HEK293 (cell line): ENCODE measurements around the gene GOLT1B.

Experiments
- CTCF ChIA-PET: fragments of 350-600 bp; formaldehyde crosslinking; extraction: SDS; loops from one replicate; lab custom pipeline; 2021; ENCODE audit warnings: antibody characterized with exemption; lab: Yijun Ruan, JAX
- POLR2A ChIA-PET: fragments of 300-600 bp; formaldehyde crosslinking; extraction: SDS; loops from one replicate; lab custom pipeline; 2020; ENCODE audit warnings: antibody characterized with exemption, inconsistent platforms; lab: Yijun Ruan, JAX
- H3K27ac ChIP-seq: fragments of 200-500 bp; sonication (Bioruptor generic); 2 replicates; pipeline ENCODE4 v1.5.1; 2014; ENCODE audit warnings: low read depth, low read length, control low read depth, inconsistent platforms; ENCODE audit errors: extremely low read depth
- H3K36me3 ChIP-seq, 2 experiments: fragments of 200-500 bp in 1 of 2; sonication (Bioruptor generic) in 1 of 2; 1 replicate in 1 of 2; 2 replicates in 1 of 2; pipeline ENCODE4 v1.5.1; 2014 to 2017; ENCODE audit warnings: inconsistent platforms in 2 of 2, low read length in 2 of 2; ENCODE audit not compliant: control insufficient read depth in 2 of 2, insufficient read depth in 1 of 2
- H3K4me1 ChIP-seq: fragments of 200-500 bp; sonication (Bioruptor generic); 2 replicates; pipeline ENCODE4 v1.5.1; 2014; ENCODE audit warnings: mild to moderate bottlenecking, low read length, inconsistent platforms; ENCODE audit not compliant: control insufficient read depth, insufficient read depth
- H3K4me3 ChIP-seq: 2 replicates; pipeline ENCODE4 v1.5.1; 2011; ENCODE audit warnings: low read depth, mild to moderate bottlenecking, control low read depth, low read length, moderate library complexity
- H3K9me3 ChIP-seq: fragments of 200-500 bp; sonication (Bioruptor generic); 2 replicates; pipeline ENCODE4 v1.5.1; 2014; ENCODE audit warnings: low read depth, low read length, inconsistent platforms; ENCODE audit not compliant: control insufficient read depth, insufficient read depth
- GLI4 ChIP-seq: fragments of 450-650 bp; formaldehyde crosslinking; IDR thresholded peaks from 2 replicates; pipeline ENCODE4 v1.5.1; 2016; ENCODE audit warnings: missing biosample characterization, missing genetic modification characterization
- GLIS2 ChIP-seq: fragments of 450-650 bp; formaldehyde crosslinking; IDR thresholded peaks from 2 replicates; pipeline ENCODE4 v1.5.1; 2016; ENCODE audit warnings: missing biosample characterization, missing genetic modification characterization
- KLF1 ChIP-seq: fragments of 450-650 bp; formaldehyde crosslinking; IDR thresholded peaks from 2 replicates; pipeline ENCODE4 v1.5.1; 2016; ENCODE audit warnings: missing biosample characterization, missing genetic modification characterization
- SCRT2 ChIP-seq: fragments of 450-650 bp; formaldehyde crosslinking; IDR thresholded peaks from 2 replicates; pipeline ENCODE4 v1.5.1; 2016; ENCODE audit warnings: missing biosample characterization, missing genetic modification characterization
- SETDB1 ChIP-seq: IDR thresholded peaks from one replicate; pipeline ENCODE4 v1.6.1; 2017; ENCODE audit warnings: mild to moderate bottlenecking, low read length, moderate library complexity, mixed read lengths; ENCODE audit not compliant: insufficient read length
- YY1 ChIP-seq: fragments of 450-650 bp; formaldehyde crosslinking; IDR thresholded peaks from 2 replicates; pipeline ENCODE4 v1.5.1; 2018; ENCODE audit warnings: missing biosample characterization, missing genetic modification characterization
- ZFHX2 ChIP-seq: fragments of 450-650 bp; formaldehyde crosslinking; conservative IDR thresholded peaks from 2 replicates; pipeline ENCODE4 v1.5.1; 2016; ENCODE audit warnings: missing biosample characterization, missing genetic modification characterization
- ZFP69B ChIP-seq: fragments of 450-650 bp; formaldehyde crosslinking; IDR thresholded peaks from 2 replicates; pipeline ENCODE4 v1.5.1; 2016; ENCODE audit warnings: missing biosample characterization, missing genetic modification characterization
- ZNF174 ChIP-seq: fragments of 450-650 bp; formaldehyde crosslinking; IDR thresholded peaks from 2 replicates; pipeline ENCODE4 v1.5.0; 2017; ENCODE audit warnings: missing biosample characterization, mild to moderate bottlenecking, missing genetic modification characterization
- ZNF19 ChIP-seq: fragments of 450-650 bp; formaldehyde crosslinking; IDR thresholded peaks from 2 replicates; pipeline ENCODE4; 2016; ENCODE audit warnings: missing biosample characterization, missing genetic modification characterization, low read depth
- ZNF202 ChIP-seq: fragments of 450-650 bp; formaldehyde crosslinking; IDR thresholded peaks from 2 replicates; pipeline ENCODE4 v1.5.1; 2016; ENCODE audit warnings: missing biosample characterization, missing genetic modification characterization, borderline replicate concordance
- ZNF248 ChIP-seq: fragments of 450-650 bp; formaldehyde crosslinking; IDR thresholded peaks from 2 replicates; pipeline ENCODE4 v1.5.1; 2017; ENCODE audit warnings: missing biosample characterization, missing genetic modification characterization
- ZNF350 ChIP-seq: fragments of 450-650 bp; formaldehyde crosslinking; IDR thresholded peaks from 2 replicates; pipeline ENCODE4 v1.5.0; 2017; ENCODE audit warnings: missing biosample characterization, mild to moderate bottlenecking, missing genetic modification characterization
- ZNF530 ChIP-seq: fragments of 450-650 bp; formaldehyde crosslinking; IDR thresholded peaks from 2 replicates; pipeline ENCODE4 v1.5.1; 2016; ENCODE audit warnings: low read depth, missing biosample characterization, missing genetic modification characterization
- ZNF664 ChIP-seq: fragments of 450-650 bp; formaldehyde crosslinking; IDR thresholded peaks from 2 replicates; pipeline ENCODE4 v1.5.1; 2016; ENCODE audit warnings: missing biosample characterization, missing genetic modification characterization
- ZNF843 ChIP-seq: fragments of 450-650 bp; formaldehyde crosslinking; IDR thresholded peaks from 2 replicates; pipeline ENCODE4 v1.5.1; 2016; ENCODE audit warnings: missing biosample characterization, missing genetic modification characterization
- ZSCAN23 ChIP-seq: fragments of 450-650 bp; formaldehyde crosslinking; IDR thresholded peaks from 2 replicates; pipeline ENCODE4 v1.5.1; 2016; ENCODE audit warnings: missing biosample characterization, missing genetic modification characterization
- TF ChIP-seq, protein P1 (sequence below): sonication (generic); formaldehyde crosslinking; IDR thresholded peaks from 2 replicates; pipeline ENCODE4 v1.8.1; 2022; ENCODE audit warnings: mild to moderate bottlenecking, moderate library complexity, missing genetic modification reagents
- TF ChIP-seq, protein P2 (sequence below): fragments of 450-650 bp; formaldehyde crosslinking; IDR thresholded peaks from 2 replicates; pipeline ENCODE4 v1.5.1; 2016; ENCODE audit warnings: missing biosample characterization, missing genetic modification characterization
- TF ChIP-seq, protein P3 (sequence below): fragments of 450-650 bp; formaldehyde crosslinking; IDR thresholded peaks from 2 replicates; pipeline ENCODE4 v1.5.1; 2016; ENCODE audit warnings: missing biosample characterization, missing genetic modification characterization
- TF ChIP-seq, protein P4 (sequence below): fragments of 450-650 bp; formaldehyde crosslinking; IDR thresholded peaks from 2 replicates; pipeline ENCODE4 v1.5.1; 2016; ENCODE audit warnings: missing biosample characterization, missing genetic modification characterization
- TF ChIP-seq, protein P5 (sequence below): fragments of 450-650 bp; formaldehyde crosslinking; IDR thresholded peaks from 2 replicates; pipeline ENCODE4 v1.5.1; 2016; ENCODE audit warnings: missing biosample characterization, missing genetic modification characterization
- TF ChIP-seq, protein P6 (sequence below): fragments of 450-650 bp; formaldehyde crosslinking; IDR thresholded peaks from 2 replicates; pipeline ENCODE4 v1.5.1; 2016; ENCODE audit warnings: missing biosample characterization, missing genetic modification characterization
- TF ChIP-seq, protein P7 (sequence below): fragments of 450-650 bp; formaldehyde crosslinking; IDR thresholded peaks from 2 replicates; pipeline ENCODE4 v1.5.1; 2016; ENCODE audit warnings: missing biosample characterization, missing genetic modification characterization

GOLT1B gene

DNA sequence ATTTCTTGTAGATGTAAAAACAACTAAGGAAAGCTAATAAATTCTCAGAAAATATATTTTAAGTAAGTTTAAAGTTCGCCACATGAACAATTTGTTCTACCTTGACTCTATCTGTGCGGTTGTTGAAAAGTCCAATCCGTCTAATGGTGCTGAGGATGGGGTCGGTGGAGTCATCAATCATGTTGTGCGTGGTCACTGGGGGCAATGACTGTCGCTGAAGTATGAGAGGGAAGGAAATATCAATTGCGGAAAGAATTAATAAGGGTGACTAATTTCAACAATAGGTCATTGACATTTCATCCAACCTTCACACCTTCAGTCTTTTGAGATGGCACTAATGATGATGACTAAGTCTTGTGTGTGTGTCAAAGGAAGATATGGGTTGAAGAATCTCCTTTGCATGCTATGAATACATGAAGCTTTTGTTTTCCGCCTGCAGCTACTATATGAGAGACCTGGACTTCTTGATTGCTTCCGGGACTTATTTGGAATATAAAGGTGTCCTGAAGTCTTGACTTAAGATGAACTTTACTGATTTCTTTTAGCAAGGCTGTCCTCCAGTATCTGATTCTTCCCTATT lies 56.6 kb downstream of the GOLT1B start:
- CTCF ChIA-PET: no interaction called here
- H3K27ac ChIP-seq: no peak overlapping the region

DNA sequence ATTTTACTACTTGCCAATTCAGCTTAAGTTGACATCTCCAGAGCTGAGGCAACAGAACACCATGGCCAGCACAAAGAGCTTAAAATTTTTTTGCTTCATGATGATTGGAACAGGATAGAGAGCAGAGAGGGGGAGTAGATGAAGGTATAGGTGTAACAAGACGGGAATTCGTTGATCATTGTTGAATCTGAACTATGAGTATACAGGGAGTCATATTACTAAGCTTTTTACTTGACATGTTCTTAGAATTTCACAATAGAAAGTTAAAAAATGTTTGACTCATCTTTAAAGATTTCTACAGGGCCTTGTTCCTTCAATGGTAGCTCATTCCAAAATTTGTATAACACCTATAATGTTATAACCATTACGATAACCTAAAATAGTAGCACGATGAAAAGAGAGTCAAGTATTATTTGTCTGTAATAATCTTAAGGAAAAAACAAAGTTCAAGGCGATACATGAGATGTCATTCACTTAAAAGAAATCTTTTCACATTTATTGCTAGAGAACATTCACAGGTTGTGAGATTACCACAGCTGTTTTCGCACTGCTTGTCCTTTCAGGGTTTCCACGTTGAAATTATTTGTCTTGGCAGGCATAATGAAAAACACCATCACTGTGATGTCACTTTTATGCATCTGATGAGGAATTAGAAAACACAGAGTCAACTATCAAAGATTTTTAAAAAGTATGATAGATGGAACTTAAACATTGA lies 58.4 kb downstream of the GOLT1B start:
- Histone ChIP-seq H3K4me1 (no peaks in the 10 kb centered on the region), H3K27ac (no peak overlapping the region), H3K36me3 (no peaks in the 10 kb centered on the region), H3K4me3 (no peak overlapping the region), H3K9me3 (no peaks in the 10 kb centered on the region)
- ChIA-PET CTCF (interaction anchor here (0.9 to 1.5 kb wide), 4 partner anchors 9 to 899 kb away, joined by 3 to 4 read pairs (median 3); no protein-coding TSS in a partner anchor), POLR2A (no interaction called here)
- TF ChIP-seq ZSCAN23 (tag by site-specific recombination) (no peak), YY1 (no peak), SETDB1 (no peak), ZNF664 (tag by site-specific recombination) (no peak), SCRT2 (tag by site-specific recombination) (no peak), KLF1 (tag by site-specific recombination) (no peak), ZNF530 (tag by site-specific recombination) (no peak), ZNF843 (tag by site-specific recombination) (no peak), ZFHX2 (tag by site-specific recombination) (no peak)
- TF ChIP-seq, protein P1, sequence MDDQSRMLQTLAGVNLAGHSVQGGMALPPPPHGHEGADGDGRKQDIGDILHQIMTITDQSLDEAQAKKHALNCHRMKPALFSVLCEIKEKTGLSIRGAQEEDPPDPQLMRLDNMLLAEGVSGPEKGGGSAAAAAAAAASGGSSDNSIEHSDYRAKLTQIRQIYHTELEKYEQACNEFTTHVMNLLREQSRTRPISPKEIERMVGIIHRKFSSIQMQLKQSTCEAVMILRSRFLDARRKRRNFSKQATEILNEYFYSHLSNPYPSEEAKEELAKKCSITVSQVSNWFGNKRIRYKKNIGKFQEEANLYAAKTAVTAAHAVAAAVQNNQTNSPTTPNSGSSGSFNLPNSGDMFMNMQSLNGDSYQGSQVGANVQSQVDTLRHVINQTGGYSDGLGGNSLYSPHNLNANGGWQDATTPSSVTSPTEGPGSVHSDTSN (CRISPR knock-in tag): no peak
- TF ChIP-seq, protein P2, sequence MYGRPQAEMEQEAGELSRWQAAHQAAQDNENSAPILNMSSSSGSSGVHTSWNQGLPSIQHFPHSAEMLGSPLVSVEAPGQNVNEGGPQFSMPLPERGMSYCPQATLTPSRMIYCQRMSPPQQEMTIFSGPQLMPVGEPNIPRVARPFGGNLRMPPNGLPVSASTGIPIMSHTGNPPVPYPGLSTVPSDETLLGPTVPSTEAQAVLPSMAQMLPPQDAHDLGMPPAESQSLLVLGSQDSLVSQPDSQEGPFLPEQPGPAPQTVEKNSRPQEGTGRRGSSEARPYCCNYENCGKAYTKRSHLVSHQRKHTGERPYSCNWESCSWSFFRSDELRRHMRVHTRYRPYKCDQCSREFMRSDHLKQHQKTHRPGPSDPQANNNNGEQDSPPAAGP (tag by site-specific recombination): no peak
- TF ChIP-seq, protein P3, sequence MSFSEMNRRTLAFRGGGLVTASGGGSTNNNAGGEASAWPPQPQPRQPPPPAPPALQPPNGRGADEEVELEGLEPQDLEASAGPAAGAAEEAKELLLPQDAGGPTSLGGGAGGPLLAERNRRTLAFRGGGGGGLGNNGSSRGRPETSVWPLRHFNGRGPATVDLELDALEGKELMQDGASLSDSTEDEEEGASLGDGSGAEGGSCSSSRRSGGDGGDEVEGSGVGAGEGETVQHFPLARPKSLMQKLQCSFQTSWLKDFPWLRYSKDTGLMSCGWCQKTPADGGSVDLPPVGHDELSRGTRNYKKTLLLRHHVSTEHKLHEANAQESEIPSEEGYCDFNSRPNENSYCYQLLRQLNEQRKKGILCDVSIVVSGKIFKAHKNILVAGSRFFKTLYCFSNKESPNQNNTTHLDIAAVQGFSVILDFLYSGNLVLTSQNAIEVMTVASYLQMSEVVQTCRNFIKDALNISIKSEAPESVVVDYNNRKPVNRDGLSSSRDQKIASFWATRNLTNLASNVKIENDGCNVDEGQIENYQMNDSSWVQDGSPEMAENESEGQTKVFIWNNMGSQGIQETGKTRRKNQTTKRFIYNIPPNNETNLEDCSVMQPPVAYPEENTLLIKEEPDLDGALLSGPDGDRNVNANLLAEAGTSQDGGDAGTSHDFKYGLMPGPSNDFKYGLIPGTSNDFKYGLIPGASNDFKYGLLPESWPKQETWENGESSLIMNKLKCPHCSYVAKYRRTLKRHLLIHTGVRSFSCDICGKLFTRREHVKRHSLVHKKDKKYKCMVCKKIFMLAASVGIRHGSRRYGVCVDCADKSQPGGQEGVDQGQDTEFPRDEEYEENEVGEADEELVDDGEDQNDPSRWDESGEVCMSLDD: no peak
- TF ChIP-seq, protein P4, sequence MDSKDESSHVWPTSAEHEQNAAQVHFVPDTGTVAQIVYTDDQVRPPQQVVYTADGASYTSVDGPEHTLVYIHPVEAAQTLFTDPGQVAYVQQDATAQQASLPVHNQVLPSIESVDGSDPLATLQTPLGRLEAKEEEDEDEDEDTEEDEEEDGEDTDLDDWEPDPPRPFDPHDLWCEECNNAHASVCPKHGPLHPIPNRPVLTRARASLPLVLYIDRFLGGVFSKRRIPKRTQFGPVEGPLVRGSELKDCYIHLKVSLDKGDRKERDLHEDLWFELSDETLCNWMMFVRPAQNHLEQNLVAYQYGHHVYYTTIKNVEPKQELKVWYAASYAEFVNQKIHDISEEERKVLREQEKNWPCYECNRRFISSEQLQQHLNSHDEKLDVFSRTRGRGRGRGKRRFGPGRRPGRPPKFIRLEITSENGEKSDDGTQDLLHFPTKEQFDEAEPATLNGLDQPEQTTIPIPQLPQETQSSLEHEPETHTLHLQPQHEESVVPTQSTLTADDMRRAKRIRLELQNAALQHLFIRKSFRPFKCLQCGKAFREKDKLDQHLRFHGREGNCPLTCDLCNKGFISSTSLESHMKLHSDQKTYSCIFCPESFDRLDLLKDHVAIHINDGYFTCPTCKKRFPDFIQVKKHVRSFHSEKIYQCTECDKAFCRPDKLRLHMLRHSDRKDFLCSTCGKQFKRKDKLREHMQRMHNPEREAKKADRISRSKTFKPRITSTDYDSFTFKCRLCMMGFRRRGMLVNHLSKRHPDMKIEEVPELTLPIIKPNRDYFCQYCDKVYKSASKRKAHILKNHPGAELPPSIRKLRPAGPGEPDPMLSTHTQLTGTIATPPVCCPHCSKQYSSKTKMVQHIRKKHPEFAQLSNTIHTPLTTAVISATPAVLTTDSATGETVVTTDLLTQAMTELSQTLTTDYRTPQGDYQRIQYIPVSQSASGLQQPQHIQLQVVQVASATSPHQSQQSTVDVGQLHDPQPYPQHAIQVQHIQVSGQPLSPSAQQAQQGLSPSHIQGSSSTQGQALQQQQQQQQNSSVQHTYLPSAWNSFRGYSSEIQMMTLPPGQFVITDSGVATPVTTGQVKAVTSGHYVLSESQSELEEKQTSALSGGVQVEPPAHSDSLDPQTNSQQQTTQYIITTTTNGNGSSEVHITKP (tag by site-specific recombination): no peak

More for the DNA sequence above, 56.6 kb downstream of the GOLT1B start:
- Histone ChIP-seq H3K4me3 (no peak overlapping the region), H3K36me3 (no peaks in the 10 kb centered on the region), H3K4me1 (no peaks in the 10 kb centered on the region), H3K9me3 (no peaks in the 10 kb centered on the region)
- POLR2A ChIA-PET: no interaction called here
- TF ChIP-seq, protein P5, sequence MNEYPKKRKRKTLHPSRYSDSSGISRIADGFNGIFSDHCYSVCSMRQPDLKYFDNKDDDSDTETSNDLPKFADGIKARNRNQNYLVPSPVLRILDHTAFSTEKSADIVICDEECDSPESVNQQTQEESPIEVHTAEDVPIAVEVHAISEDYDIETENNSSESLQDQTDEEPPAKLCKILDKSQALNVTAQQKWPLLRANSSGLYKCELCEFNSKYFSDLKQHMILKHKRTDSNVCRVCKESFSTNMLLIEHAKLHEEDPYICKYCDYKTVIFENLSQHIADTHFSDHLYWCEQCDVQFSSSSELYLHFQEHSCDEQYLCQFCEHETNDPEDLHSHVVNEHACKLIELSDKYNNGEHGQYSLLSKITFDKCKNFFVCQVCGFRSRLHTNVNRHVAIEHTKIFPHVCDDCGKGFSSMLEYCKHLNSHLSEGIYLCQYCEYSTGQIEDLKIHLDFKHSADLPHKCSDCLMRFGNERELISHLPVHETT (tag by site-specific recombination): no peak
- TF ChIP-seq ZFP69B: no peak
- TF ChIP-seq ZNF19: no peak
- TF ChIP-seq, protein P6, sequence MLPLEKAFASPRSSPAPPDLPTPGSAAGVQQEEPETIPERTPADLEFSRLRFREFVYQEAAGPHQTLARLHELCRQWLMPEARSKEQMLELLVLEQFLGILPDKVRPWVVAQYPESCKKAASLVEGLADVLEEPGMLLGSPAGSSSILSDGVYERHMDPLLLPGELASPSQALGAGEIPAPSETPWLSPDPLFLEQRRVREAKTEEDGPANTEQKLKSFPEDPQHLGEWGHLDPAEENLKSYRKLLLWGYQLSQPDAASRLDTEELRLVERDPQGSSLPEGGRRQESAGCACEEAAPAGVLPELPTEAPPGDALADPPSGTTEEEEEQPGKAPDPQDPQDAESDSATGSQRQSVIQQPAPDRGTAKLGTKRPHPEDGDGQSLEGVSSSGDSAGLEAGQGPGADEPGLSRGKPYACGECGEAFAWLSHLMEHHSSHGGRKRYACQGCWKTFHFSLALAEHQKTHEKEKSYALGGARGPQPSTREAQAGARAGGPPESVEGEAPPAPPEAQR (tag by site-specific recombination): no peak
- no peak for TF ChIP-seq GLI4
- no peak for TF ChIP-seq ZNF174 (tag by site-specific recombination)
- TF ChIP-seq, protein P7, sequence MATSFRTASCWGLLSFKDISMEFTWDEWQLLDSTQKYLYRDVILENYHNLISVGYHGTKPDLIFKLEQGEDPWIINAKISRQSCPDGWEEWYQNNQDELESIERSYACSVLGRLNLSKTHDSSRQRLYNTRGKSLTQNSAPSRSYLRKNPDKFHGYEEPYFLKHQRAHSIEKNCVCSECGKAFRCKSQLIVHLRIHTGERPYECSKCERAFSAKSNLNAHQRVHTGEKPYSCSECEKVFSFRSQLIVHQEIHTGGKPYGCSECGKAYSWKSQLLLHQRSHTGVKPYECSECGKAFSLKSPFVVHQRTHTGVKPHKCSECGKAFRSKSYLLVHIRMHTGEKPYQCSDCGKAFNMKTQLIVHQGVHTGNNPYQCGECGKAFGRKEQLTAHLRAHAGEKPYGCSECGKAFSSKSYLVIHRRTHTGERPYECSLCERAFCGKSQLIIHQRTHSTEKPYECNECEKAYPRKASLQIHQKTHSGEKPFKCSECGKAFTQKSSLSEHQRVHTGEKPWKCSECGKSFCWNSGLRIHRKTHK: no peak
- TF ChIP-seq GLIS2 (tag by site-specific recombination): no peak
- no peak for TF ChIP-seq ZNF202 (tag by site-specific recombination)
- TF ChIP-seq ZNF350 (tag by site-specific recombination): no peak
- TF ChIP-seq ZNF248 (tag by site-specific recombination): no peak
- TF ChIP-seq, all 188 proteins: peak for 0
